Stimulated activated memory B cell treated with anti-CD40 and anti-IgM and Interleukin-4, amounts not matched to agents 10 μg/mL and 1 μg/mL and 100 μg/mL, for 72 hours (primary cell): ENCODE results near the gene RPS6KC1.
"Not testable (repeated sequence)": the region's sequence is repeated elsewhere in the genome, so short reads cannot be mapped to it uniquely, and the experiment has no call there.

Experiments
- ATAC-seq: fragments of 150-1000 bp; cut with Tn5 transposase; 2 replicates; pipeline ENCODE4 v1.10.0; 2021
- H3K27ac Mint-ChIP-seq: one replicate; pipeline ENCODE4 v1.8.0; 2022; ENCODE audit warnings: mild to moderate bottlenecking, mixed read lengths
- H3K27me3 Mint-ChIP-seq: one replicate; pipeline ENCODE4 v1.8.0; 2022; ENCODE audit warnings: mixed read lengths
- H3K36me3 Mint-ChIP-seq: one replicate; pipeline ENCODE4 v1.8.0; 2022; ENCODE audit warnings: mixed read lengths
- H3K4me1 Mint-ChIP-seq: one replicate; pipeline ENCODE4 v1.8.0; 2022; ENCODE audit warnings: mixed read lengths
- H3K4me3 Mint-ChIP-seq: one replicate; pipeline ENCODE4 v1.8.0; 2022; ENCODE audit warnings: mild to moderate bottlenecking, moderate library complexity, mixed read lengths
- H3K9me3 Mint-ChIP-seq: one replicate; pipeline ENCODE4 v1.8.0; 2022; ENCODE audit warnings: mixed read lengths

Gene RPS6KC1

GRCh38 chr1:213075725-213076124 is 24.7 kb downstream of the RPS6KC1 start:
- no peaks in the 10 kb centered on the region for H3K9me3 Mint-ChIP-seq
- no peak overlapping the region for H3K27ac Mint-ChIP-seq
- no peak overlapping the region for H3K4me3 Mint-ChIP-seq
- peaks cover 29% of the 10 kb centered on the region for H3K36me3 Mint-ChIP-seq
- peaks cover 7% of the 10 kb centered on the region for H3K4me1 Mint-ChIP-seq
- H3K27me3 Mint-ChIP-seq, result no peaks in the 10 kb centered on the region
- no peak for ATAC-seq

GRCh38 chr1:213082420-213083111 is 31.5 kb downstream of the RPS6KC1 start:
- no peak overlapping the region for H3K27ac Mint-ChIP-seq
- H3K36me3 Mint-ChIP-seq, result peaks cover 61% of the 10 kb centered on the region
- no peaks in the 10 kb centered on the region for H3K27me3 Mint-ChIP-seq
- no peaks in the 10 kb centered on the region for H3K4me1 Mint-ChIP-seq
- no peak overlapping the region for H3K4me3 Mint-ChIP-seq
- H3K9me3 Mint-ChIP-seq, result peaks cover 5% of the 10 kb centered on the region
- ATAC-seq, result no peak

GRCh38 chr1:213083112-213083445 is 32.0 kb downstream of the RPS6KC1 start:
- no peaks in the 10 kb centered on the region for H3K27me3 Mint-ChIP-seq
- ATAC-seq, result no peak
- H3K9me3 Mint-ChIP-seq, result peaks cover 5% of the 10 kb centered on the region
- H3K27ac Mint-ChIP-seq, result no peak overlapping the region
- peaks cover 66% of the 10 kb centered on the region for H3K36me3 Mint-ChIP-seq
- no peaks in the 10 kb centered on the region for H3K4me1 Mint-ChIP-seq
- no peak overlapping the region for H3K4me3 Mint-ChIP-seq

GRCh38 chr1:213087911-213088310 is 36.9 kb downstream of the RPS6KC1 start:
- Mint-ChIP-seq H3K36me3 (peaks cover 61% of the 10 kb centered on the region), H3K4me1 (no peaks in the 10 kb centered on the region), H3K27me3 (no peaks in the 10 kb centered on the region), H3K4me3 (no peak overlapping the region), H3K9me3 (peaks cover 5% of the 10 kb centered on the region), H3K27ac (no peak overlapping the region)
- no peak for ATAC-seq

- Mint-ChIP-seq H3K9me3 (no peaks in the 10 kb centered on the region), H3K27me3 (no peaks in the 10 kb centered on the region), H3K4me1 (no peaks in the 10 kb centered on the region), H3K27ac (no peak overlapping the region), H3K4me3 (no peak overlapping the region), H3K36me3 (peaks cover 55% of the 10 kb centered on the region)
- ATAC-seq, result no peak
Measured at GRCh38 chr1:213089924-213090677, 39.1 kb downstream of the RPS6KC1 start.

GRCh38 chr1:213094446-213094845 is 43.4 kb downstream of the RPS6KC1 start:
- H3K36me3 Mint-ChIP-seq, result peaks cover 48% of the 10 kb centered on the region
- no peaks in the 10 kb centered on the region for H3K4me1 Mint-ChIP-seq
- H3K27ac Mint-ChIP-seq, result no peak overlapping the region
- no peaks in the 10 kb centered on the region for H3K27me3 Mint-ChIP-seq
- no peaks in the 10 kb centered on the region for H3K9me3 Mint-ChIP-seq
- no peak overlapping the region for H3K4me3 Mint-ChIP-seq
- no peak for ATAC-seq

- no peak for ATAC-seq
- Mint-ChIP-seq H3K36me3 (peaks cover 47% of the 10 kb centered on the region), H3K9me3 (peaks cover 1% of the 10 kb centered on the region), H3K4me1 (peaks cover 10% of the 10 kb centered on the region), H3K27ac (no peak overlapping the region), H3K27me3 (no peaks in the 10 kb centered on the region), H3K4me3 (no peak overlapping the region)
Measured at GRCh38 chr1:213095467-213095866, 44.4 kb downstream of the RPS6KC1 start.

GRCh38 chr1:213099682-213100399 is 48.8 kb downstream of the RPS6KC1 start:
- H3K4me1 Mint-ChIP-seq, result peaks cover 16% of the 10 kb centered on the region
- H3K27me3 Mint-ChIP-seq, result no peaks in the 10 kb centered on the region
- no peak overlapping the region for H3K27ac Mint-ChIP-seq
- peaks cover 2% of the 10 kb centered on the region for H3K9me3 Mint-ChIP-seq
- peaks cover 39% of the 10 kb centered on the region for H3K36me3 Mint-ChIP-seq
- H3K4me3 Mint-ChIP-seq, result no peak overlapping the region
- ATAC-seq, result no peak

GRCh38 chr1:213100565-213100964 is 49.5 kb downstream of the RPS6KC1 start:
- not testable (repeated sequence) for H3K27me3 Mint-ChIP-seq, ATAC-seq, H3K4me3 Mint-ChIP-seq, H3K9me3 Mint-ChIP-seq, H3K27ac Mint-ChIP-seq
- H3K36me3 Mint-ChIP-seq, result peaks cover 35% of the 10 kb centered on the region
- H3K4me1 Mint-ChIP-seq, result peaks cover 16% of the 10 kb centered on the region

- H3K36me3 Mint-ChIP-seq, result peaks cover 36% of the 10 kb centered on the region
- ATAC-seq, result peak; percentile 80
- no peak overlapping the region for H3K4me3 Mint-ChIP-seq
- H3K9me3 Mint-ChIP-seq, result peaks cover 5% of the 10 kb centered on the region
- H3K4me1 Mint-ChIP-seq, result peaks cover 16% of the 10 kb centered on the region
- peak overlapping the region; percentile 51 for H3K27ac Mint-ChIP-seq
- H3K27me3 Mint-ChIP-seq, result no peaks in the 10 kb centered on the region
Measured at GRCh38 chr1:213103377-213104306, 52.6 kb downstream of the RPS6KC1 start.

- no peak for ATAC-seq
- Mint-ChIP-seq H3K4me1 (peaks cover 18% of the 10 kb centered on the region), H3K9me3 (peaks cover 5% of the 10 kb centered on the region), H3K27ac (peak overlapping the region; percentile 51), H3K4me3 (no peak overlapping the region), H3K27me3 (no peaks in the 10 kb centered on the region), H3K36me3 (peaks cover 35% of the 10 kb centered on the region)
Measured at GRCh38 chr1:213104604-213105003, 53.6 kb downstream of the RPS6KC1 start.

GRCh38 chr1:213106298-213106697 is 55.3 kb downstream of the RPS6KC1 start:
- H3K27me3 Mint-ChIP-seq, result no peaks in the 10 kb centered on the region
- ATAC-seq, result no peak
- H3K4me3 Mint-ChIP-seq, result no peak overlapping the region
- peaks cover 22% of the 10 kb centered on the region for H3K4me1 Mint-ChIP-seq
- H3K27ac Mint-ChIP-seq, result no peak overlapping the region
- peaks cover 27% of the 10 kb centered on the region for H3K36me3 Mint-ChIP-seq
- peaks cover 3% of the 10 kb centered on the region for H3K9me3 Mint-ChIP-seq

- Mint-ChIP-seq H3K27ac (no peak overlapping the region), H3K36me3 (peaks cover 27% of the 10 kb centered on the region), H3K27me3 (no peaks in the 10 kb centered on the region), H3K9me3 (peaks cover 3% of the 10 kb centered on the region), H3K4me1 (peaks cover 29% of the 10 kb centered on the region), H3K4me3 (no peak overlapping the region)
- ATAC-seq, result no peak
Measured at GRCh38 chr1:213107613-213108012, 56.6 kb downstream of the RPS6KC1 start.

- Mint-ChIP-seq H3K27ac (peak overlapping the region; percentile 25), H3K9me3 (peaks cover 3% of the 10 kb centered on the region), H3K4me3 (no peak overlapping the region), H3K27me3 (no peaks in the 10 kb centered on the region), H3K36me3 (peaks cover 27% of the 10 kb centered on the region), H3K4me1 (peaks cover 23% of the 10 kb centered on the region)
- no peak for ATAC-seq
Measured at GRCh38 chr1:213110349-213111300, 59.6 kb downstream of the RPS6KC1 start.
